ACHN (cell line): Measurements from ENCODE around the gene DBN1.
"Not testable (repeated sequence)": the region's sequence is repeated elsewhere in the genome, so short reads cannot be mapped to it uniquely, and the experiment has no call there.

Experiments used
- DNase-seq: peaks from one replicate; pipeline ENCODE4 v3.0.0-alpha.2; 2015
- in situ Hi-C: cut with HindIII; loops from 2 replicates; pipeline ENCODE4 v1.10.0; 2017; ENCODE audit warnings: low sequenced_read_pairs, low pct_ligation_motif_present, low pct_unique_long_range_greater_than_20kb

The DBN1 gene

DNA sequence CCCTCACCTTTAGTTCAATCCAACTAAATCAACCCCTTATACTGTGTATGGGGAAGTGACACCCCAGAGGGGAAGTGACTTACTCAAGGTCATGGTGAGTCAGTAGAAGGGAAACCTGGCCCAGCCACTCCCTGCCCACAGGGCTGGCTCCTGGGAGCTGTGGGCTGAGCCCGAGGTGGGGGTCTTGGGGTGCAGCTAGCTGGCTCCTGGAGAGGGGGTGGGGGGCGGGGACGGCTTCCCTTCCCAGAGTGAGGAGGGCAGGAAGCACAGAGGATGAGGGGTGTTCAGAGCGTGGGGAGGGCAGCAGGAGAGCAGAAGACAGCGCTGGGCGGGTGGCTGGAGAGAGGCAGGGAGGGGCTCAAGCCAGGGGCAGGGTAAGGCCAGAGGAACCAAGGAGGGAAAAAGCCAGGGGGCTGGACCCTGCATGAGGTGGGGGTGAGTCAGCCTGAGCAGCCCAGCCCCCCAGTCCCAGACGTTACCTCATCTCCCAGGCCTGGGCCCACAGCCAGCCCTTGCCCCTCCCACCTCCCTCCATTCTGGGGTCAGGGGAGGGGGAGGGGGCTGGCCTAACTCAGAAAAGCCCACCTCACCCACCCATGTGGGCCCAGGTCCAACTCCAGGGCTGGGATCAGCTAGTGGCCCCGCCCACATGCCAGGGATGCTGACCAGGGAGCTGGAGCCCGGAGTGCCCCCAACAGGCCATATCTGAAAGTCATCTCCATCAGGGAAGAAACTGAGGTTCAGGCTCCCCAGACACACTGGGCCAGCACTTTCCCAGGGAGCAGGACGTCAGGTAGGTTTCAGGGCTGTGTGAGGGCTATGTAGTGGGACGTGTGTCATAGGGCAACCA lies 21.1 kb upstream of the DBN1 start:
- in situ Hi-C loops = no loop called here
- peak; percentile 75 for DNase-seq

DNA sequence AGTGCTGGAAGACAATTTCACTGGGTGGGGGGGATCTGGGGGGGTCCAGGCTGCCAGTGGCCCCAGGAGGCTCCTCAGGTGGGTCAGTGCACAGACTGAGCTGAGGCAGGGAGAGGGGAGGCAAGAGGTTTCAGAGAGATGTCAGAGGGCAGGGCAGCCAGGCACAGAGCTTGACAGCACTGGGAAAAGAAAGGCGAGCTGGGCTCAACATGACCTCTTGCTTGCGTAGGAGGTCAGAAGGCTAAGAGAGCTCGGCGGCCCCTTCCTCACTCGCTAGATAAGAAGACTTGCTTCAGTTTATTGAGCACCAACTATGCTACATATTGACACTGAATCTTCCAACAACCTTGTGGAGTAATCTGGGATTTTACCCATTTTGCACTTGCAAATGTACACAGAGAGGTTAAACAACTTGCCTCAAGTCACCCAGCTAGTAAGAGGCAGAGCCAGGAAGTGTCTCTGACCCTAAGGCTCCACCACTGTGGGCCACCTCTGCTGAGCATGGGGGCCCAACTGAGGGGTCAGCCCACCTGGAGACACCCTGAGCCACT lies 20.4 kb upstream of the DBN1 start:
- in situ Hi-C loops = no loop called here
- no peak for DNase-seq

DNA sequence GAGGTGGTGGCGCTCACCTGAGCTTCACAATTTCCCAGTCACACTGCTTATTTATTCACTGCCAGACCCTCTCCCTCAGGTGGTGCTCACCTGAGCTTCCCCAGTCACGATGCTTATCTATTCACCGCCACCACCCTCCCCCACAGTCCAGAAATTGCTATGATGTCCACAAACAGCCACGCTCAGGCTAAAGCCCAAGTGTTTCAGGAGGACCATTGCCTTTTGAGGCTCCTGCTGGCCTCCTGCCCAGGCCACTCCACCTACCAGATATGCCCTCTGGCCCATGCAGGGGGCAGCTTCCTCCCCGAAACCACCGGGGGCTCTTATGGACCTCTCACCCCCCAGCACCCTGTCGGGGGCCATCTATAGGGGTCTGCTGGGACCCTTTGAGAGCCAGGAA lies 19.4 kb upstream of the DBN1 start:
- no peak for DNase-seq
- in situ Hi-C loops = no loop called here

DNA sequence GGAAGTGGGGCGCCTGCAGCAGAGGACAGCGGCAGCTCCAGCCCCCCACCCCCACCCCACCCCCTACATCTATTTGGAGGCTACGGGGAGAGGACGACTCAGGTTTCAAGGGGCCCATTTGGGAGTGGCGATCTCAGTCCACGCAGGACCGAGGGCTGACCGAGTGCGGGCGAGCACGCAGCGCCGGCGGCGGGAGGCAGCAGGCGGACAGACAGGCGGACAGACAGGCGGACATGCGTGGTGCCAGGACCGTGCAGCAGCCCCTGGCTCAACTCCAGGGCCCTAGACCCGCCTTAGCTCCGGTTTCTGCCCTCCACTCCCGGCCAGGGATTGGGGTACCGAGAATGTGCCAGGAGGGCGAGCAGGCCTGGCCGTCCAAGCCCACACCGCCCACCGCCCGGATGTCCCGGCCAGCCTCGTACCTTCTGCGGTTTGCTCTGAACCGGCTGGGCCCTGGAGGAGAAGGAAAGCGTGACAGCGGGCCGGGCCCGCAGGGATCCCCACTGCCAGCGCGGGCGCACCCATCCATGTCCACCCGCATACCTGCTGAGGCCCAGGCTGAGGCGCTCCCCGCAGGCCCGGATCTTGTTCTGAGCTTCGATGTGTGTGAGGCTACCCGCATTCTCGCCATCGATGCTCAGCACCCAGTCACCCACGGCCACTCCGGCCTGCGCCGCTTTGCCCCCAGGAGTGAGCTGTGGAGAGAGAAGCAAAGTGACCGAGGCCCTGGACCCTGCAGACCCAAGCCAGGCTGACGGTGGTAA lies 18.7 kb upstream of the DBN1 start:
- DNase-seq = no peak
- in situ Hi-C loops = no loop called here

DNA sequence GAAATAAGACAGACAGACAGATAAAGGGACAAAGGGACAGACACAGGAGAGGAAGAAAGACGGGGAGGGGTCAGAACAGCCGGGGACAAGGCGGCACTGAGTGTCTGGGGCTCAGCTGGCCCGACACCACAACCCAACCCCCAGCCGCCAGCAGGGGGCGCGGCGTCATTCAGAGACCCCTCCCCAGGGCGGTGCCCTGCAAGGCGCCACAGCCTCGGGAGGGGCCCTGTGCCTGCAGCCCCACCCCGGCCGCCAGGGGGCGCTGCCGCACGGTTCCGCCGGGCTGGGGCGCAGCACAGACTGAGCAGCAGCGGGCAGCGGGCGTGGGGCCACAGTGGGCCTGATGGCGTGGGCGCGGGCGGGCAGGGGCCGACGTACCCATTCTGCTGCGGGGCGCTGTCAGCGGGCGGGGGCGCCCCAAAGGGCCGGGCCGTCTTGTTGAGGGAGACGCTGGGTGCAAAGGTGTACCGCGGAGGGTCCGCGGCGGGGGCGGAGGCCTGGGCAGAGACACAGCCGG lies 18.1 kb upstream of the DBN1 start:
- peak; percentile 28 for DNase-seq
- in situ Hi-C loops = no loop called here

DNA sequence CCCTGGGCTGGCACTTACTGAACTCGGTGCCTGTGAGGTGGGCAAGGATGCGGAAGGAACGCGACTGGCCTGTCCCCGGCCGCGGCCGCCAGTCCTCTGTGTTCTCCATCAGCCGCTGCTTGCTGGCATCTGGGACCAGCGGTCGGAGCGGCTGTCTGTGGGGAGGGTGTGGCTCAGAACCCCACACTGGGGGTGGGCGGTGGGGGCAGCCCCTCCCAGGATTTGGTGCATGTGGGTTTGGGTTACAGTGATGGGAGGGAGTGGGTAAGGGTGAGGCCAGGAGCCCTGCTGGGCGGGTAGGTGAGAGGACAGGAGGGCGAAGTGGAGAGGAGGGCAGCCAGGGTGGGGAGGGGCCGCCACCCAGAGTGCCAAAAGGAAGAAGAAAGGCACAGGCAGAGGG lies 17.6 kb upstream of the DBN1 start:
- in situ Hi-C loops = no loop called here
- DNase-seq = no peak

DNA sequence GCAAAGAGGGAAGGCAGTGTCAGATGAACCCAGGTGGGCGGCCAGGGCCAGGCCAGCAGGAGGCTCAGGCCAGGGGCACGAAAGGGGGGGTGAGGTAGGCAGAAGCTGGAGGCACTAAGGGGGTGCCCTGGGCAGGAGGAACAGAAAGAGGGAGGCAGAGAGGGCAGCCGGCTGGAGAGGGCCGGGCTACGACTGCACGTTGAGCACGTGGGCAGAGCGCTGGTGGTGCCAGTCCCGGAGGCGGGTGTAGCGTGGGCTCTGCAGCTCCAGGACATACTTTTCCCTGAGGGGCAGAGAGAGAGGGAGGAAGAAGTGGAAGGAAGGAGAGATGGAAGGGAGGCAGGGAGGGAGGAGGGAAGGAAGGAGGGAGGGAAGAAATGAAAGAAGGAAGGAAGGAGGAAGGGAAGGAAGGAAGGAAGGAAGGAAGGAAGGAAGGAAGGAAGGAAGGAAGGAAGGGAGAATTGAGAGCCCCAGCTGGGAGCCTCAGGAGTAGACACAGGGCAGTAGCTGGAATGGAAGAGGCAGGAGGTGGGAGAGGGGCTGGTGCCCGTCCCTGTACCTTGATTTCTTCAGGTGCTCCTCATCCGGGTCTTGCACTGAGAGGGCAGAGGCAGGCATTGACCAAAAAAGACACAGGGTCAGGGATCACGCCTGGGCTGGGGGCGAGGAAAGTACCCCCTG lies 17.0 kb upstream of the DBN1 start:
- no peak for DNase-seq
- in situ Hi-C loops = no loop called here

DNA sequence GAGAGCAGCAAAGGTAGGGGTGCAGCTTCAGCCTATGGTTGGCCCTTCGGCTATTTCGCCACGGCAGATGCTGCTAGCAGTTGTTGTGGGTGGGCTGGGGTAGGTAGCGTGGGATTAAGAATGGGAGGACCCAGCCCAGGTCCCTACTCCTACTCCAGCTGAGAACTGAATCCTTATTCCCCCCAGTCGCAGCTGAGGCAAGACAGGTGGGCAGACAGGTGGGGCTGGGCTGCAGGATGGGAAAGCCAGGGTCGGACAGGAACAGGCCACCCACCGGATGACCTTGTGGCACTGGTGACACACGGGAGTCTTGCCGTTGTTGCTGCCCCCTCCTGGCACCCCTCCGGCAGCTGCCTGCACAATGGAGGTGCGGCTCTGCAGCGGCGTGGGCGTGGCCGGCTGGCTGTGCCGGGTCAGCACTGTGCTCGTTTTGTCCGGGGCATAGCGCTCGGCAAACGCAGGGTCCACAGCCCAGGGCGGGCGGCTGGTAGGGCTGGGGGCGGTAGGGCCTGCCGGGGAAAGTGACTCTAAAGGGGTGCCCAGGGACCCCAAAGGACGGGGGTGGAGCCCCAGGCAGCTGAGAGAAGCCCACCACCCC lies 15.8 kb upstream of the DBN1 start:
- no peak for DNase-seq
- in situ Hi-C loops = no loop called here

DNA sequence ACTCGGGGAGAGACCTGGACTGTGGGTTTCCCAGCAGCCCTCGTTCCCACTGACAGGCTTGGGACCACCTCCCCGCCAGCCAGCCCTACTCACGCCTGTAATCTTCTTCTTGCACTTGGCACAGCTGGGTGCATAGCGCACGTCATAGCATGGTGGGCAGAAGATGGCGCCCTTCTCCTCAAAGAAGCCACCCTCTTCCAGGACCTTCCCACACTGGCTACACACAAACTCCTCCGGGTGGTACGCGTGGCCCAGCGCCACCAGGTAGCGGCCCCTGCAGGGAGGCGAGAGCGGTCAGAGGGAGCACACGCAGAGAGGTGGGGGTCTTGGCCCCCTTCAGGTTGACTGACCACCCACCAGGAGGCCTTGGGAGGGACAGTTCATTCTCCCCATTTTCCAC lies 14.5 kb upstream of the DBN1 start:
- in situ Hi-C loops = no loop called here
- no peak for DNase-seq

DNA sequence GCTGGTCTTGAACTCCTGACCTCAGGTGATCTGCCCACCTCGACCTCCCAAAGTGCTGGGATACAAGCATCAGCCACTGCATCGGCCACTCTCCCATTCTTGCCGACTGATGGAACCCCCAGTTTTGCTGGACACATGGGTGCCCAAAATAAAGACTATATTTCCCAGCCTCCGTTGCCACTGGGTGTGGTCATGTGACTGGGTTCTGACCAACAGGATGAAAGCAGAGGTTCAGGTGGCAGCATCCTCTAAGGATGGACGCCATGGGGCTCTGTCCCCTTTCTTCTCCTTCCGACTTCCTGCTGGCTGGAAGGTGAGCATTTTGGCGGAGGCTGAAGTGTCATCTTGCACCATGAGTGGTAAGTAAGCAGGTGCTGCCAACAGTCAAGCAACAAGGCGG lies 13.7 kb upstream of the DBN1 start:
- in situ Hi-C loops = no loop called here

DNA sequence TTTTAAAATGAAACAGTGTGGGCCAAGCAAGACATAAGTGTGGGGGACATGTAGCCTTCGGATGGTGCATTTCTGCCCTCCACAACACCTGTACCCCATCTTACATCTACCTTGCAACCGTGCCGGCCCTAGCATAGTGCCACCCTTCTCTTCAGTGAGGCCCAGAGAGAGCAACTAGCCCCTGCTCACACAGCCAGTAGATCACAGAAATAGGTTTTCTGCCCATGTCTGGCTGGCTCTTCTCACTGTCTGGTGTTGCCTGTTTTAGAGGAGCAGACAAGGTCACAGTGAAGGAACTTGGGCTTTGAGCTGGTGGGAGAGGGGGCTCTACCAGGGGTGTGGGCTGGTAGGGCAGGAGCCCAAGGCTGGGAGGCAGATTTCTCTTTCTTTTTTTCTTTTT lies 12.8 kb upstream of the DBN1 start:
- in situ Hi-C loops = no loop called here
- DNase-seq = no peak

More for the DNA sequence above, 13.7 kb upstream of the DBN1 start:
- no peak for DNase-seq

DNA sequence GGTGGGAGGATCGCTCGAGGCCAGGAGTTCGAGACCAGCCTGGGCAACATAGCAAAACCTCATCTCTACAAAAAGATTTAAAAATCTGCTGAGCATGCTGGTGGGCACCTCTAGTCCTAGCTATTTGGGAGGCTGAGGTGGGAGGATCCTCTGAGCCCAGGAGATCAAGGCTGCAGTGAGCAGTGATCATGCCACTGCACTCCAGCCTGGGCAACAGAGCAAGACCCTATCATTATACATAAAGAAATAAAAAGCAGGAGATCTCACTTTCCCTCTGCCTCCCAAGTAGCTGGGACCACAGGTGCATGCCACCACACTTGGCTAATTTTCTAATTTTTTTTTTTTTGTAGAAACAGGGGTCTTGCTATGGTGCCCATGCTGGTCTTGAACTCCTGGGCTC lies 12.3 kb upstream of the DBN1 start:
- in situ Hi-C loops, DNase-seq: not testable (repeated sequence)

DNA sequence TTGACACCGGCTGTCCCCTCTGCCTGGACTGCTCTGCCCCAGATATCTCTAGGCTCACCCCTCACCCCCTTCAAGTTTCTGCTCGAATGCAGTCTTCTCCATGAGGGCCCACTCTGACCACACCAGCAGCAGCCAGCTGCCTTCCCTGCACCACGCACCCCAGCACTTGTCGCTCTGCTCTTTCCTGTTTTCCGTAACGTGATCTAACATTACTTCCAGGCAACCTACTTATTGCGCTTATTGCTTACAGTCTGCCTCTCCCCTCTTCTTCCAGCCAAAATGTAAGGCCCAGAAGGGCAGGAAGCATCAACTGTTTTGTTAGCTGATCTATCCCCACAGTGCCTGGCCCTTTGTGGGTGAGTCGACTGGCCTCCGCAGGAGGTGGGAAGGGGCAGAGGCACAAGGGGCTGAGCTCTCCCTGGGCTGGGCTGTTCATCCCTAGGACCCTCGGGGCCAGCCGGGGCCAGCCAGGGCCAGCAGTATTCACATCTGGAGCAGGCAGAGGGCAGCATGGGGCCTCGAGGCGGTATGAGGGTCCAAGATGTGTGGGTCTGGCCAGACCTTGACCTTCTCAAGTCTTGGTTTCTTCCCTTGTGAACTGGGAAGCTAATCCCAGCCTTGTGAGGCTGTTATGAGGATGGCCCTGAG lies 11.6 kb upstream of the DBN1 start:
- in situ Hi-C loops = no loop called here
- DNase-seq = no peak

DNA sequence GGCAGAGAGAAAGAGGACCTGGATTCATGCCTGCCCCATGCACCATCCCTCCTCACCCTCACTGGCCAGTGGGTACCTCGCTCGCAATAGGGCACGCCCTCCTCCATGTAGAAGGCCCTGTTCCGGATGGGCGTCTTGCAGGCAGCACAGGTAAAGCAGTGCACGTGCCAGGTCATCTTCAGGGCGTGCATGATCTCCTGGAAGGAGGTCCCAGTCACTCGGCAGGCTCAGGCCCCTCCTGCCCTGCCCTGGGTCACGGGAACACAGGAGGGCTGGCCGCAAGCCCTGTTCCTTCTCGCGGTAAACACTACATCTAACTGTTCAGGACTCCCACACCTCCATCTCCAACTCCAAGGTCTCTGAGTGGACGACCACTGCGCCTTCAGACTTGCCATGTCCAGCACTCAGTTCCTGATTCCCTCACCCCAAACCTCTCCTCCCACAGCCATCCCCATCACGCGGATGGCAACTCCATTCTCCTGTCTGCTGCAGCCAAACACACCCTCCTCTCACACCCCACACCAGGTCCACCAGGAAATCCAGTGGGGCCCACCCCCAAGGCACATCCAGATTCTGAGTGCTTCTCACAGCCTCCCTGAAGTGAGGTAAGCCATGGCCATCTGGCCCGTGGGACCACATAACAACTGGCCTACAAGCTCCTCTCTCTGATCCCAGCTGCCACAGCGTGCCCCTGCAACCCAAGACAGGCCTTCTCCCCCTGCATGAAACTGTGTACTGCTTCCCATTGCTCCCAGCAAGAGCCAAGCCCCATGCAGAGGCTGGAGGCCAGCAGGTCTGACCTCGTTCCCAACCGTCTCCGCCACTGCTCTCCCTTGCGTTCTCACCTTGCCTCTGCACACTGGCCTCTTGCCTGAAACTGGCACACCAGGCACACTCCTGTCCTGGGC lies 10.8 kb upstream of the DBN1 start:
- DNase-seq = no peak
- in situ Hi-C loops = no loop called here

DNA sequence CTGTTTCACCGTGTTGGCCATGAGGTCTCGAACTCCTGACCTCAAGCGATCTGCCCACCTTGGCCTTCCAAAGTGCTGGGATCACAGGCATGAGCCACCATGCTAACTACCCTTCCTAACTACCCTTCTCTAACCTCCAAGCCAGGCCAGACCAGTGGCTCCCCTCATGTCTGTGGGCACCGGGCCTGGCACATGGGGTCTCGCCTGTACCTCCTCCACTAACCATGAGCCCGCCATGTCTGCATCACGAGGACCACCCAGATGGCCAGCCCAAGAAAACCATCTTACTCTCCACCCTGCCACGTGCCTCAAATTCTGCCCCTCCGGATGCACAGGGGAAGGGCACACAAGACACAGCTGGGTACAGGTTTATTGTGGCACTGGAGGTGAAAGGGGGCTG lies 9.6 kb upstream of the DBN1 start:
- DNase-seq = no peak
- in situ Hi-C loops = no loop called here

DNA sequence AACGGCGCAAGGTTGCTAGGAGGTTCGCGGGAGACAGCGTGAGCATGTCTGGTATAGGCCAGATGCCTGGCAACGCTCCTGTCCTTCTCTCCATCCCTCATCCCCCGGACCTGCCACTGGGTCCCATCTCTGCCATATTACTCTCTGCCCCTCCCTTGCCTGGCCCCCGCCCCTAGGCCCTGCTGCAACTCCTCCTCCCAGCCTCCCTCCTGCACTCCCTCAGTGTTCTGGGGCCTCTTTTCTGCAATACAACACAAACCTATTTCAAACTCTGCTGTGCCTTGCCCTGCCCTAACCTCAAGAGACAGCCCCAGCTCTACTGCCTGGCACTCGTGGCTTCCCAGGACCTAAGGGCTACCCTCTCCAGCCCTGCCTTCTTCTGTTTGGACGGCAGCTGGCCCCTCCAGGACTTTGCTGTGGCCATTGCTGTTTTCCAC lies 8.9 kb upstream of the DBN1 start:
- in situ Hi-C loops = no loop called here
- no peak for DNase-seq

DNA sequence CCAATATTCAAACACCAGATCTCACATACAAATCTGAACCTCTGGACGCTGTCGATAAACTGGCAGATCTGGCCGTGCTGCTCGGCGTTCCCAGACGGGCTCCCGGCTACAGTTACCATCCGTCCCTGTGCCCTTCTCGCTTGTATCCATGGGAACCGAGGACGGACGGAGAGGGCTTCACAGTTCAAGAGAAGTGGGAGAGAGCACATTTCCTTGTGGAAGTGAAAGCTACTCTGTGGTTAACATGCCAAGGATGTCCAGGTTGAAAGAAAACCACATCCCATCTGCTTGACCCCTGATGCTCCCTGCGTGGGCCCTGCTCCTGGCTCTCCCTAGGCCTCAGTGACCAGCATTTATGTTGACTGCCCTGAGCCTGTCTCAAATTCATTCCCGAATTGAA lies 6.3 kb upstream of the DBN1 start:
- DNase-seq = no peak
- in situ Hi-C loops = no loop called here
